T-cell (primary cell): ENCODE measurements around the gene KLF15. TPM values are rescaled to one million over a fixed set of nuclear protein-coding genes. Genes with fewer than 3 reads are reported as not detected.

Experiments used
- ATAC-seq, 4 experiments: fragments of 200-7000 bp in 3 of 4; fragments of 150-1000 bp in 1 of 4; cut with Tn5 transposase; replicated peaks in 1 of 4; 1 replicate in 3 of 4; 2 replicates in 1 of 4; pipeline ENCODE4 v1.10.0; 2021; ENCODE audit warnings: moderate library complexity in 3 of 4, mild to moderate bottlenecking in 2 of 4, moderate number of reproducible peaks in 1 of 4
- CTCF ChIA-PET, 2 donors: fragments of 300-600 bp; sonication (Branson Sonifier 250); formaldehyde crosslinking; loops; one replicate each; lab custom pipeline; 2022; ENCODE audit warnings: antibody characterized with exemption in 2 of 2; lab: Charles Lee
- POLR2A ChIA-PET, 2 donors: fragments of 300-600 bp; sonication (Branson Sonifier 250); formaldehyde crosslinking; loops; one replicate each; lab custom pipeline; 2022; ENCODE audit warnings: antibody characterized with exemption in 2 of 2; lab: Charles Lee
- DNase-seq, 35 experiments: peaks; one replicate each; pipeline versions ENCODE4 v3.0.0 to v3.0.0-alpha.2; 2013 to 2023
- H3K27ac ChIP-seq: one replicate; pipeline ENCODE4 v1.5.1; 2013; ENCODE audit warnings: low read length
- H3K27me3 ChIP-seq, 2 experiments: replicated peaks in 1 of 2; 1 replicate in 1 of 2; 2 replicates in 1 of 2; pipeline versions ENCODE4 v1.6.1 to v1.7.0; 2013; ENCODE audit warnings: low read length in 1 of 2, mixed read lengths in 1 of 2; ENCODE audit not compliant: control insufficient read depth in 2 of 2, insufficient read depth in 2 of 2; ENCODE audit errors: extremely low read depth in 1 of 2
- H3K36me3 ChIP-seq, 2 donors: 1 replicate in 1 of 2; 2 replicates in 1 of 2; pipeline versions ENCODE4 v1.6.1 to v1.7.0; 2013; ENCODE audit warnings: low read length in 1 of 2; ENCODE audit not compliant: control insufficient read depth in 2 of 2, insufficient read depth in 1 of 2; ENCODE audit errors: extremely low read depth in 1 of 2
- H3K4me1 ChIP-seq, 2 experiments: 1 replicate in 1 of 2; 2 replicates in 1 of 2; pipeline versions ENCODE4 v1.6.1 to v1.7.0; 2013; ENCODE audit warnings: low read length in 2 of 2, mixed read lengths in 1 of 2; ENCODE audit not compliant: insufficient read depth in 2 of 2, control insufficient read depth in 1 of 2; ENCODE audit errors: extremely low read depth in 1 of 2
- H3K4me3 ChIP-seq, 2 donors: 1 replicate in 1 of 2; 2 replicates in 1 of 2; pipeline versions ENCODE4 v1.5.1 to v1.7.0; 2013; ENCODE audit warnings: mild to moderate bottlenecking in 2 of 2, low read length in 1 of 2, moderate library complexity in 1 of 2; ENCODE audit not compliant: control insufficient read depth in 1 of 2; ENCODE audit errors: extremely low read depth in 1 of 2
- H3K9me3 ChIP-seq: 2 replicates; pipeline ENCODE4 v1.7.0; 2013
- H3K27ac Mint-ChIP-seq, 2 donors: one replicate each; pipeline ENCODE4 v1.8.0; 2020 to 2021; ENCODE audit warnings: mild to moderate bottlenecking in 2 of 2, mixed read lengths in 2 of 2
- H3K27me3 Mint-ChIP-seq, 2 donors: one replicate each; pipeline ENCODE4 v1.8.0; 2021 to 2022; ENCODE audit warnings: mixed read lengths in 2 of 2
- H3K36me3 Mint-ChIP-seq: one replicate; pipeline ENCODE4 v1.8.0; 2021; ENCODE audit warnings: mixed read lengths
- H3K4me1 Mint-ChIP-seq, 3 donors: one replicate each; pipeline ENCODE4 v1.8.0; 2020 to 2022; ENCODE audit warnings: mixed read lengths in 3 of 3, mild to moderate bottlenecking in 1 of 3
- H3K4me3 Mint-ChIP-seq, 3 donors: one replicate each; pipeline ENCODE4 v1.8.0; 2020 to 2022; ENCODE audit warnings: mild to moderate bottlenecking in 3 of 3, mixed read lengths in 3 of 3, moderate library complexity in 3 of 3
- H3K9me3 Mint-ChIP-seq, 3 donors: one replicate each; pipeline ENCODE4 v1.8.0; 2020 to 2022; ENCODE audit warnings: mixed read lengths in 3 of 3
- WGBS: methylation state at CpG from one replicate; pipeline ENCODE4 v1.1.5; 2013; ENCODE audit warnings: missing lambda C conversion rate; ENCODE audit not compliant: insufficient coverage; 5-methylcytosine and 5-hydroxymethylcytosine counted together
- total RNA-seq, 35 experiments: library from RNA in 6 of 35; stranded (reverse) in 6 of 35; fragments of 120-200 nt in 1 of 35; gene quantifications; one replicate each; pipeline versions ENCODE4 v1.2.1 to v1.2.4 and lab custom pipeline; 2013 to 2026

Gene KLF15
- total RNA-seq, 5 donors from 2014 or later (not counting 1 experiment from before 2014, with no cell fraction given), result 0.26 to 0.75 (median 0.35) TPM

- 17% methylated on average over 16 of the region's 30 CpGs for WGBS
- Mint-ChIP-seq H3K27ac (no peak overlapping the region), H3K4me3 (no peak overlapping the region), H3K27me3 (peaks cover 58 to 60% of the 10 kb centered on the region in 2 donors), H3K9me3 (no peaks in the 10 kb centered on the region), H3K36me3 (no peaks in the 10 kb centered on the region), H3K4me1 (peaks cover 0 to 5% (median 0%) of the 10 kb centered on the region in 3 donors)
- no peak for ATAC-seq
- ChIA-PET POLR2A (no interaction called here), CTCF (no interaction called here)
- Histone ChIP-seq H3K4me3 (no peak overlapping the region), H3K27ac (no peak overlapping the region), H3K9me3 (no peaks in the 10 kb centered on the region), H3K36me3 (no peaks in the 10 kb centered on the region), H3K4me1 (no peaks in the 10 kb centered on the region), H3K27me3 (peaks cover 6 to 48% of the 10 kb centered on the region in 2 experiments)
- DNase-seq, result no peak
These were observed 37.7 kb upstream of the KLF15 start for GRCh38 chr3:126394977-126395321.

GRCh38 chr3:126394179-126394976 is 37.2 kb upstream of the KLF15 start, which contains the start of gene CFAP100:
TSS of gene CFAP100 (plus strand) at chr3:126394909. CDS start at chr3:126396001, 1,092 bp downstream.
- no peak for ATAC-seq
- Histone ChIP-seq H3K4me1 (peaks cover 0 to 4% of the 10 kb centered on the region in 2 experiments), H3K4me3 (no peak within 1 kb of the TSS), H3K36me3 (no peaks in the 10 kb centered on the region), H3K27ac (no peak within 1 kb of the TSS), H3K27me3 (peaks cover 6 to 53% of the 10 kb centered on the region in 2 experiments), H3K9me3 (no peaks in the 10 kb centered on the region)
- CTCF ChIA-PET, result no interaction called here
- Mint-ChIP-seq H3K27me3 (peaks cover 62 to 65% of the 10 kb centered on the region in 2 donors), H3K36me3 (no peaks in the 10 kb centered on the region), H3K4me1 (peaks cover 3 to 9% (median 5%) of the 10 kb centered on the region in 3 donors), H3K27ac (no peak within 1 kb of the TSS), H3K4me3 (no peak within 1 kb of the TSS), H3K9me3 (no peaks in the 10 kb centered on the region)
- WGBS, result 32% methylated on average over 43 of the region's 43 CpGs
- DNase-seq, result no peak
- POLR2A ChIA-PET, result no interaction called here

- peaks cover 3 to 9% (median 5%) of the 10 kb centered on the region in 3 donors for H3K4me1 Mint-ChIP-seq
- Histone ChIP-seq H3K4me1 (peaks cover 0 to 8% of the 10 kb centered on the region in 2 experiments), H3K4me3 (no peak overlapping the region), H3K36me3 (no peaks in the 10 kb centered on the region), H3K27me3 (peaks cover 6 to 59% of the 10 kb centered on the region in 2 experiments), H3K27ac (no peak overlapping the region), H3K9me3 (no peaks in the 10 kb centered on the region)
- no peaks in the 10 kb centered on the region for H3K36me3 Mint-ChIP-seq
- ChIA-PET CTCF (no interaction called here), POLR2A (no interaction called here)
- no peak overlapping the region for H3K4me3 Mint-ChIP-seq
- H3K27me3 Mint-ChIP-seq, result peaks cover 64 to 66% of the 10 kb centered on the region in 2 donors
- ATAC-seq, result no peak
- no peak for DNase-seq
- 81% methylated on average over 3 of the region's 4 CpGs for WGBS
- no peaks in the 10 kb centered on the region for H3K9me3 Mint-ChIP-seq
- no peak overlapping the region for H3K27ac Mint-ChIP-seq
These were observed 36.4 kb upstream of the KLF15 start for GRCh38 chr3:126393563-126393962.

- Mint-ChIP-seq H3K27ac (no peak overlapping the region), H3K36me3 (no peaks in the 10 kb centered on the region), H3K27me3 (peaks cover 73% of the 10 kb centered on the region in 2 donors), H3K4me1 (peaks cover 3 to 9% (median 5%) of the 10 kb centered on the region in 3 donors), H3K4me3 (no peak overlapping the region), H3K9me3 (no peaks in the 10 kb centered on the region)
- ChIA-PET CTCF (interaction anchor here in 1 of 2 donors (0.6 kb wide), 1 partner anchor 121 kb away, joined by 3 read pairs; no protein-coding TSS in a partner anchor), POLR2A (no interaction called here)
- ATAC-seq (no peak), DNase-seq (no peak)
- H3K4me3 ChIP-seq, result no peak overlapping the region
- H3K27me3 ChIP-seq, result peaks cover 6 to 66% of the 10 kb centered on the region in 2 experiments
- H3K27ac ChIP-seq, result no peak overlapping the region
- peaks cover 0 to 8% of the 10 kb centered on the region in 2 experiments for H3K4me1 ChIP-seq
- H3K36me3 ChIP-seq, result no peaks in the 10 kb centered on the region
- 88% methylated on average over 9 of the region's 12 CpGs for WGBS
- no peaks in the 10 kb centered on the region for H3K9me3 ChIP-seq
These were observed 35.0 kb upstream of the KLF15 start for GRCh38 chr3:126392246-126392645.

- ChIA-PET POLR2A (interaction anchor here in 1 of 2 donors (0.6 kb wide), 1 partner anchor 61 kb away, joined by 3 read pairs; no protein-coding TSS in a partner anchor), CTCF (no interaction called here)
- peaks cover 0 to 8% of the 10 kb centered on the region in 2 experiments for H3K4me1 ChIP-seq
- H3K9me3 ChIP-seq, result no peaks in the 10 kb centered on the region
- no peak overlapping the region for H3K4me3 Mint-ChIP-seq
- peaks cover 6 to 66% of the 10 kb centered on the region in 2 experiments for H3K27me3 ChIP-seq
- H3K4me3 ChIP-seq, result no peak overlapping the region
- H3K4me1 Mint-ChIP-seq, result peaks cover 3 to 9% (median 5%) of the 10 kb centered on the region in 3 donors
- DNase-seq (no peak), ATAC-seq (no peak)
- no peak overlapping the region for H3K27ac Mint-ChIP-seq
- no peaks in the 10 kb centered on the region for H3K36me3 ChIP-seq
- H3K36me3 Mint-ChIP-seq, result no peaks in the 10 kb centered on the region
- peaks cover 69 to 71% of the 10 kb centered on the region in 2 donors for H3K27me3 Mint-ChIP-seq
- no CpG with 5 or more reads among the region's 1 CpG for whole genome bisulfite sequencing
- no peak overlapping the region for H3K27ac ChIP-seq
- no peaks in the 10 kb centered on the region for H3K9me3 Mint-ChIP-seq
These were observed 34.4 kb upstream of the KLF15 start for GRCh38 chr3:126391631-126392030.

- no peak overlapping the region for H3K27ac ChIP-seq
- POLR2A ChIA-PET, result no interaction called here
- H3K27me3 ChIP-seq, result peaks cover 4 to 63% of the 10 kb centered on the region in 2 experiments
- H3K4me1 ChIP-seq, result peaks cover 0 to 8% of the 10 kb centered on the region in 2 experiments
- no peak for DNase-seq
- Mint-ChIP-seq H3K4me1 (peaks cover 3 to 9% (median 5%) of the 10 kb centered on the region in 3 donors), H3K36me3 (no peaks in the 10 kb centered on the region), H3K4me3 (no peak overlapping the region), H3K27ac (no peak overlapping the region), H3K9me3 (no peaks in the 10 kb centered on the region), H3K27me3 (peaks cover 69 to 74% of the 10 kb centered on the region in 2 donors)
- 52% methylated on average over 3 of the region's 4 CpGs for WGBS
- no peak overlapping the region for H3K4me3 ChIP-seq
- CTCF ChIA-PET, result no interaction called here
- H3K36me3 ChIP-seq, result no peaks in the 10 kb centered on the region
- no peaks in the 10 kb centered on the region for H3K9me3 ChIP-seq
- ATAC-seq, result no peak
These were observed 33.5 kb upstream of the KLF15 start for GRCh38 chr3:126390751-126391150.
